Measurements from ENCODE around the gene IGF1R. TPM values are rescaled to one million over a fixed set of nuclear protein-coding genes. Genes with fewer than 3 reads are reported as not detected.

The IGF1R gene
- total RNA-seq, 1 experiment from 2014 or later: 3.8 TPM

DNA sequence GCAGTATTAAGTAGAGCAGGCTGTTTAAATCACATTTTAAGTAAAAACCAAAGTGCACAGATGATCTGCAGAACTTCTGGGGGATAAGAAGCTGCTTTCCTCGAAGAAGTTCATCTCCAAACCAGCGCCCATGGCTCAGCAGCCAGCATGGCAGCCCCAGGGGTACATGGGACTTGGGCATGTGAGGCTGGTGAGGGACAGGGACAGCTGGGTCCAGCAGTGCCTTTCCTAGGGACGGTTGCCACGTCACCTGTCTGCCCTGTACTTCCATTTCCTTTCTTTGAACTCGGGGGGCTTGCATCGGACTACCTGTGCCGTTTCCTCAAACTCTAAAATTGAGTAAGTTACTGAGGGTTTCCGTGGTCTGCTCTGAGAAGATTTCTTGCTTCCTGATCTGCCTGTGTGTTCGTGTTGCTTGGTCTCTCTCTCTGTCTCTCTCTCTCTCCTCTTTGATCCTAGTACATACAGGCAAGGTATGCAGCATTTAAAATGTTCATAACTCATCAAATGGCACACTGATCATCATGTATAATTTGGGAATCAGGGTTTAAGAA lies 67.6 kb downstream of the IGF1R start:
- TF ChIP-seq EZH2 (IDR thresholded peaks at IDR 0.05; ENCODE audit: low read length, unreplicated experiment) (no peak), EZH2phosphoT487 (IDR thresholded peaks at IDR 0.05; ENCODE audit: borderline replicate concordance, low read length) (no peak)
- TF ChIP-seq, protein P1, sequence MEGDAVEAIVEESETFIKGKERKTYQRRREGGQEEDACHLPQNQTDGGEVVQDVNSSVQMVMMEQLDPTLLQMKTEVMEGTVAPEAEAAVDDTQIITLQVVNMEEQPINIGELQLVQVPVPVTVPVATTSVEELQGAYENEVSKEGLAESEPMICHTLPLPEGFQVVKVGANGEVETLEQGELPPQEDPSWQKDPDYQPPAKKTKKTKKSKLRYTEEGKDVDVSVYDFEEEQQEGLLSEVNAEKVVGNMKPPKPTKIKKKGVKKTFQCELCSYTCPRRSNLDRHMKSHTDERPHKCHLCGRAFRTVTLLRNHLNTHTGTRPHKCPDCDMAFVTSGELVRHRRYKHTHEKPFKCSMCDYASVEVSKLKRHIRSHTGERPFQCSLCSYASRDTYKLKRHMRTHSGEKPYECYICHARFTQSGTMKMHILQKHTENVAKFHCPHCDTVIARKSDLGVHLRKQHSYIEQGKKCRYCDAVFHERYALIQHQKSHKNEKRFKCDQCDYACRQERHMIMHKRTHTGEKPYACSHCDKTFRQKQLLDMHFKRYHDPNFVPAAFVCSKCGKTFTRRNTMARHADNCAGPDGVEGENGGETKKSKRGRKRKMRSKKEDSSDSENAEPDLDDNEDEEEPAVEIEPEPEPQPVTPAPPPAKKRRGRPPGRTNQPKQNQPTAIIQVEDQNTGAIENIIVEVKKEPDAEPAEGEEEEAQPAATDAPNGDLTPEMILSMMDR (conservative IDR thresholded peaks at IDR 0.05; ENCODE audit: low read depth, low read length): no peak
- intact Hi-C loops (cut with micrococcal nuclease): no loop called here
- Histone ChIP-seq H3K9ac (ENCODE audit: low read length) (no peak overlapping the region), H3K4me3 (ENCODE audit: low read length) (no peak overlapping the region), H3K27ac (ENCODE audit: low read length) (no peak overlapping the region), H3K9me2 (replicated peaks; ENCODE audit: low read length) (no peaks in the 10 kb centered on the region), H3K79me2 (ENCODE audit: low read length) (peaks cover 30% of the 10 kb centered on the region), H3K4me1 (ENCODE audit: insufficient read depth, low read length) (peaks cover 12% of the 10 kb centered on the region), H4K20me1 (ENCODE audit: low read length) (no peaks in the 10 kb centered on the region), H3K27me3 (ENCODE audit: low read length) (no peaks in the 10 kb centered on the region), H3F3A (ENCODE audit: low read length, unreplicated experiment) (no peaks in the 10 kb centered on the region), H3K36me3 (ENCODE audit: low read depth, low read length) (no peaks in the 10 kb centered on the region), H3K4me2 (ENCODE audit: low read length) (no peak overlapping the region), H2AFZ (ENCODE audit: low read length) (no peak overlapping the region), H3K9me3 (ENCODE audit: low read length) (no peaks in the 10 kb centered on the region)
- no TSS peak for BruUV-seq (replicated peaks)
- ATAC-seq (no peak), DNase-seq (no peak)
- ChIA-PET POLR2A (ENCODE audit: unreplicated experiment) (no interaction called here), CTCF (no interaction called here)

DNA sequence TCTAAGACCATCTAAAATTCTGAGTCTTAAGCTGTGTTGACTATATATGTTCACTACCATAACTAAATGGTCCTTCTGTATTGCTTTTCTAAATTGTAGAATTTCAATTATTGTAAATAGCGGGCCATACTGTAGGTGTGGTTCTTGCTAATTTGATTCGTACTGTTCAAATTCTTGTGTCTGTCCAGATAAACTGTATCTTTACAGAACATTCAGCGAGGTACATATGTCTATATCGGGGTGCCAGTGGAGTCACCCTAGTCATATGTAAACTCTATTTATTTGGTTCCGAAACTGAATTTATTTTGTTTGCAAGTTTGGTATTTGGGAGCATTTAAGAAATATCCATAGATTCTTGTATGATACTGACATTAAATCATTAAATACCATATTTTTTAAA lies 69.0 kb downstream of the IGF1R start:
- ChIA-PET CTCF (no interaction called here), POLR2A (ENCODE audit: unreplicated experiment) (no interaction called here)
- H3K4me2 ChIP-seq (ENCODE audit: low read length): no peak overlapping the region
- no TSS peak for BruUV-seq (replicated peaks)
- H3K79me2 ChIP-seq (ENCODE audit: low read length): peaks cover 27% of the 10 kb centered on the region
- H4K20me1 ChIP-seq (ENCODE audit: low read length): no peaks in the 10 kb centered on the region
- no peak overlapping the region for H3K9ac ChIP-seq (ENCODE audit: low read length)
- intact Hi-C loops (cut with micrococcal nuclease): no loop called here
- ATAC-seq (no peak), DNase-seq (no peak)
- no peaks in the 10 kb centered on the region for H3K9me2 ChIP-seq (replicated peaks; ENCODE audit: low read length)
- no peaks in the 10 kb centered on the region for H3K27me3 ChIP-seq (ENCODE audit: low read length)
- H3K36me3 ChIP-seq (ENCODE audit: low read depth, low read length): no peaks in the 10 kb centered on the region
- H3K4me1 ChIP-seq (ENCODE audit: insufficient read depth, low read length): peaks cover 12% of the 10 kb centered on the region
- H3K9me3 ChIP-seq (ENCODE audit: low read length): no peaks in the 10 kb centered on the region
- no peak overlapping the region for H3K4me3 ChIP-seq (ENCODE audit: low read length)
- no peak overlapping the region for H3K27ac ChIP-seq (ENCODE audit: low read length)
- H3F3A ChIP-seq (ENCODE audit: low read length, unreplicated experiment): no peaks in the 10 kb centered on the region
- TF ChIP-seq, protein P1 (conservative IDR thresholded peaks at IDR 0.05; ENCODE audit: low read depth, low read length): no peak
- TF ChIP-seq EZH2phosphoT487 (IDR thresholded peaks at IDR 0.05; ENCODE audit: borderline replicate concordance, low read length) (no peak), EZH2 (IDR thresholded peaks at IDR 0.05; ENCODE audit: low read length, unreplicated experiment) (no peak)
- no peak overlapping the region for H2AFZ ChIP-seq (ENCODE audit: low read length)

DNA sequence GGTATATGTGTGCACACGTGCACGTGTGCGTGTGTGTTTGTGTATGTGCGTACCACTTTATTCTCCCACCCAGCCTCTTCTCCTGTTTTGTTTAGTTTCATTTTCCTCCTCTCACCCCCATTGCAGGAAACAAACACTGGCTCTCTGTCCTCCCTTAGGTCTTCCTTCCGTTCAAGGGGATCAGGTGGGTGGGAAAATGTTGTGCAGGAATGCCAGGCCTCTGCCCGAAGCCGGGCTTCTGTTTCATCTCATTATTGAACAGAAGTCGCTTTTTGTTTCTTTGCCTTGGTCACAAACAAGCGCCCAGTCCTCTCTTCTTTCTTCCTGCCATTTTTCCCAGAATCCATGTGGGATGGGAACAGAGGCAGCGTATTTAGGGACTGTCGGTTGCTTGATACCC lies 69.6 kb downstream of the IGF1R start:
- no peak overlapping the region for H3K4me2 ChIP-seq (ENCODE audit: low read length)
- H3K27ac ChIP-seq (ENCODE audit: low read length): no peak overlapping the region
- CTCF ChIA-PET: no interaction called here
- no peak overlapping the region for H3K9ac ChIP-seq (ENCODE audit: low read length)
- no peaks in the 10 kb centered on the region for H3K9me2 ChIP-seq (replicated peaks; ENCODE audit: low read length)
- intact Hi-C loops (cut with micrococcal nuclease): no loop called here
- no peaks in the 10 kb centered on the region for H3K27me3 ChIP-seq (ENCODE audit: low read length)
- H3F3A ChIP-seq (ENCODE audit: low read length, unreplicated experiment): no peaks in the 10 kb centered on the region
- DNase-seq (no peak), ATAC-seq (no peak)
- TF ChIP-seq, protein P1 (conservative IDR thresholded peaks at IDR 0.05; ENCODE audit: low read depth, low read length): no peak
- TF ChIP-seq EZH2phosphoT487 (IDR thresholded peaks at IDR 0.05; ENCODE audit: borderline replicate concordance, low read length) (no peak), EZH2 (IDR thresholded peaks at IDR 0.05; ENCODE audit: low read length, unreplicated experiment) (no peak)
- no peak overlapping the region for H2AFZ ChIP-seq (ENCODE audit: low read length)
- H3K36me3 ChIP-seq (ENCODE audit: low read depth, low read length): no peaks in the 10 kb centered on the region
- no TSS peak for BruUV-seq (replicated peaks)
- no peak overlapping the region for H3K4me3 ChIP-seq (ENCODE audit: low read length)
- peaks cover 12% of the 10 kb centered on the region for H3K4me1 ChIP-seq (ENCODE audit: insufficient read depth, low read length)
- no peaks in the 10 kb centered on the region for H4K20me1 ChIP-seq (ENCODE audit: low read length)
- peaks cover 27% of the 10 kb centered on the region for H3K79me2 ChIP-seq (ENCODE audit: low read length)
- POLR2A ChIA-PET (ENCODE audit: unreplicated experiment): no interaction called here
- no peaks in the 10 kb centered on the region for H3K9me3 ChIP-seq (ENCODE audit: low read length)
